ENCODE data around the gene UBE3C. TPM values are rescaled to one million over a fixed set of nuclear protein-coding genes. Genes with fewer than 3 reads are reported as not detected.
A peak's percentile ranks its signal among the peaks of the same experiment; 100 is the strongest.

Gene UBE3C
- total and polyA plus RNA-seq, 11 donors, result 11.0 to 57.5 (median 48.1) TPM

DNA sequence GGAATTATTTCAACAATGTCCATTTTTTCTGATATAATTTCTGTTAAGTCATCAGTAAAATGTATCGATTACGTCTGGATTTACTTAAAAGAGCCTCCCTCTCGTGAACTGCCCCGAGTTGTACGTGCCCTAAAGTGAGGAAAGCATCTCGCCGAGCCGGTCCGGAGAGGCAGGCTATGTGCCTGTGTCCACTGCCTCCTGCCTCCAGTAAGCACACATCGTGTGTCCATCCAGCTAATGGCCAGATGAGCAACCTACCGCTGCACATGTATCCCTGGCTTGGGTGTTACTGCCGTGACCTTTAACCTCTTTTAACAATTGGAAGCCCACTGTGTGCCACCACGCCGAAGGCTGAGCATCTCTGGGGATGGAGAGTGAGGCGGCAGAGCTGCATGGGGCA is 174.9 kb downstream of the UBE3C start:
- ATAC-seq (no peak), DNase-seq (no peak)
- Histone ChIP-seq H3K4me3 (no peak overlapping the region), H3K27ac (no peak overlapping the region), H3K4me1 (peaks cover 0 to 8% (median 0%) of the 10 kb centered on the region in 12 donors), H3K9me3 (no peaks in the 10 kb centered on the region), H3K36me3 (no peaks in the 10 kb centered on the region), H3K27me3 (no peaks in the 10 kb centered on the region)
- intact Hi-C loops (cut with DNase I), result no loop called here
- WGBS, 4 donors, result 92 to 96% (median 95%) methylated on average over 13 to 15 of the region's 15 CpGs
- TF ChIP-seq, protein P1, sequence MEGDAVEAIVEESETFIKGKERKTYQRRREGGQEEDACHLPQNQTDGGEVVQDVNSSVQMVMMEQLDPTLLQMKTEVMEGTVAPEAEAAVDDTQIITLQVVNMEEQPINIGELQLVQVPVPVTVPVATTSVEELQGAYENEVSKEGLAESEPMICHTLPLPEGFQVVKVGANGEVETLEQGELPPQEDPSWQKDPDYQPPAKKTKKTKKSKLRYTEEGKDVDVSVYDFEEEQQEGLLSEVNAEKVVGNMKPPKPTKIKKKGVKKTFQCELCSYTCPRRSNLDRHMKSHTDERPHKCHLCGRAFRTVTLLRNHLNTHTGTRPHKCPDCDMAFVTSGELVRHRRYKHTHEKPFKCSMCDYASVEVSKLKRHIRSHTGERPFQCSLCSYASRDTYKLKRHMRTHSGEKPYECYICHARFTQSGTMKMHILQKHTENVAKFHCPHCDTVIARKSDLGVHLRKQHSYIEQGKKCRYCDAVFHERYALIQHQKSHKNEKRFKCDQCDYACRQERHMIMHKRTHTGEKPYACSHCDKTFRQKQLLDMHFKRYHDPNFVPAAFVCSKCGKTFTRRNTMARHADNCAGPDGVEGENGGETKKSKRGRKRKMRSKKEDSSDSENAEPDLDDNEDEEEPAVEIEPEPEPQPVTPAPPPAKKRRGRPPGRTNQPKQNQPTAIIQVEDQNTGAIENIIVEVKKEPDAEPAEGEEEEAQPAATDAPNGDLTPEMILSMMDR (IDR thresholded peaks at IDR 0.05), result no peak
- no peak for TF ChIP-seq POLR2A (IDR thresholded peaks at IDR 0.05)

DNA sequence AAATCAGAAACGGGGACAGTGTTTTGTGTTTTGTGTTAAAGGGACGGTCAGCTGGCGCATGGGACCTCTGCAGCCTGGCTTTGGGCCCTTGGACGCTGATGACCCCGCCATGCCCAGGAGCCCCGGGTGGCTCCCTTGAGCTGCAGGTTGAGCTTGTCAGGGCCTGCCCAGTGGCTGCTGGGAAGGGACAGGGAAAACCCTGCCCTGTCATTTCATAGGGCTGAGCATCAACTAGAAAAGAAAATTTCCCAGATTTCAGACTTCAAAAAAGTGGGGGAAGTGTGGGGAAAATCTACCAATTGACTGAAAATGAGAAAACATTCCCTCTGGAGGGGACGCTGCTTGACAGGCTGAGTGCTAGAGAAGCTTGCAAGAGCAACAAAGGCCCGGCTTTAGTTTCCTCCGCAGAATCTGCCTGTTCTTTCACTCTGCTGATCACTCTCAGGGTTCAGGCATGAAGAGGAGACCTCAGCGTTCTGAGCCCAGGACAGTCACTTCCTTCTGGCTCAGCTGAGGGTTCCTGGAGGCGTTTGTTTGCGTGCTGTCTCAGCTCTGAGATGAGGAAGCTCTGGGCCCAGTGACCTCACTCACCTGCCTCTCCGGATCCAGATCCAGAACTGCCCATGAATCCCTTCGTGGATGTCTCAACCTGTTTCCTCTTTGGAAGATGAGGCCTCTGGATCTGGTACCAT is 179.4 kb downstream of the UBE3C start:
- Histone ChIP-seq H3K36me3 (no peaks in the 10 kb centered on the region), H3K4me1 (peaks cover 0 to 18% (median 0%) of the 10 kb centered on the region in 12 donors), H3K27me3 (no peaks in the 10 kb centered on the region), H3K27ac (peak overlapping the region in 2 of 12 donors; percentile 19 to 84), H3K9me3 (no peaks in the 10 kb centered on the region), H3K4me3 (no peak overlapping the region)
- no peak for TF ChIP-seq POLR2A (IDR thresholded peaks at IDR 0.05)
- TF ChIP-seq, protein P1 (IDR thresholded peaks at IDR 0.05), result no peak
- DNase-seq, result peak in 2 of 5 donors; percentile 32 to 49
- intact Hi-C loops (cut with DNase I), result no loop called here
- peak in 3 of 4 donors; percentile 51 to 61 (median 59) for ATAC-seq
- 66 to 71% (median 71%) methylated on average over 14 of the region's 14 CpGs for WGBS, 4 donors

Other genes with a start within 250 kb of the UBE3C start
- 10 to 100 TPM; 25.6 to 51.9 (median 38.7) TPM for gene LMBR1, start 245.7 kb upstream of the UBE3C start, total RNA-seq
- gene LMBR1, start 245.7 kb upstream of the UBE3C start, polyA plus RNA-seq, result 10 to 100 TPM in 1 of 2 donors, 1 to 10 TPM in 1; 5.8 to 25.6 TPM
- 10 to 100 TPM in 3 of 9 donors, 1 to 10 TPM in 6; 6.0 to 12.2 (median 9.1) TPM for gene NOM1, start 189.2 kb upstream of the UBE3C start, total RNA-seq
- gene NOM1, start 189.2 kb upstream of the UBE3C start, polyA plus RNA-seq, result 1 to 10 TPM; 6.6 to 9.0 TPM
- not detected for gene MNX1, start 128.3 kb upstream of the UBE3C start, total RNA-seq
- not detected for gene MNX1, start 128.3 kb upstream of the UBE3C start, polyA plus RNA-seq
- 100 to 1,000 TPM; 123 to 195 (median 162) TPM for gene DNAJB6, start 198.1 kb downstream of the UBE3C start, total RNA-seq
- gene DNAJB6, start 198.1 kb downstream of the UBE3C start, polyA plus RNA-seq, result 100 to 1,000 TPM; 118 to 237 TPM